K562 (cell line): ENCODE results near the gene CD300H. TPM values are rescaled to one million over a fixed set of nuclear protein-coding genes. Genes with fewer than 3 reads are reported as not detected.
A peak's percentile ranks its signal among the peaks of the same experiment; 100 is the strongest.

Experiments
- ATAC-seq: fragments of 200-7000 bp; cut with Tn5 transposase; 3 replicates; pipeline ENCODE4 v1.9.1; 2020; ENCODE audit warnings: moderate library complexity
- BruUV-seq: library from RNA; stranded (reverse); fragments of 400-500 nt; replicated peaks from 2 replicates; lab custom pipeline; 2021; lab: Mats Ljungman, UMichigan
- CTCF ChIA-PET: fragments of 300-600 bp; formaldehyde crosslinking; extraction: SDS; loops from one replicate; lab custom pipeline; 2021; ENCODE audit warnings: low intra/inter-chr PET ratio; lab: Yijun Ruan, JAX
- POLR2A ChIA-PET: fragments of 300-600, 350-650 bp; sonication (Branson Sonifier 250); formaldehyde crosslinking; extraction: SDS; loops from one replicate; lab custom pipeline; 2021; ENCODE audit warnings: antibody characterized with exemption, inconsistent platforms; lab: Yijun Ruan, JAX
- DNase-seq, 4 experiments: peaks; one replicate each; pipeline versions ENCODE4 v3.0.0 to v3.0.0-alpha.2; 2011 to 2018; ENCODE audit warnings: low spot score in 3 of 4, mixed read lengths in 3 of 4; ENCODE audit errors: extremely low read depth in 1 of 4
- FAIRE-seq: peaks from 2 replicates; lab custom pipeline; 2011; peaks lifted over from hg19 to GRCh38; lab: Jason Lieb, UNC
- H2AFZ ChIP-seq: 2 replicates; pipeline ENCODE4 v1.6.0; 2011; ENCODE audit warnings: low read depth, low read length, control low read depth, inconsistent platforms
- H3K27ac ChIP-seq: fragments of 200-600 bp; 3 replicates; pipeline ENCODE4 v1.8.0; 2011; ENCODE audit warnings: low read depth, mild to moderate bottlenecking, control low read depth, inconsistent platforms, low read length, moderate library complexity, mixed read lengths; ENCODE audit errors: extremely low read depth
- H3K27me3 ChIP-seq, 2 experiments: fragments of 300-600 bp in 1 of 2; 2 replicates in 1 of 2; 3 replicates in 1 of 2; pipeline versions ENCODE4 v1.6.0 to v1.8.0; 2011; ENCODE audit warnings: inconsistent platforms in 2 of 2, low read length in 2 of 2, mild to moderate bottlenecking in 1 of 2, mixed read lengths in 1 of 2, moderate library complexity in 1 of 2; ENCODE audit not compliant: control insufficient read depth in 2 of 2, insufficient read depth in 2 of 2
- H3K36me3 ChIP-seq: fragments of 300-600 bp; 3 replicates; pipeline ENCODE4 v1.8.0; 2011; ENCODE audit warnings: mild to moderate bottlenecking, low read length, inconsistent platforms; ENCODE audit not compliant: control insufficient read depth, insufficient read depth
- H3K4me1 ChIP-seq, 2 experiments: fragments of 200-600 bp in 1 of 2; replicated peaks in 1 of 2; 2 replicates in 1 of 2; 3 replicates in 1 of 2; pipeline versions ENCODE4 v1.5.1 to v1.8.0; 2011; ENCODE audit warnings: inconsistent platforms in 2 of 2, low read length in 2 of 2, mild to moderate bottlenecking in 1 of 2, mixed read lengths in 1 of 2, moderate library complexity in 1 of 2; ENCODE audit not compliant: control insufficient read depth in 2 of 2, insufficient read depth in 2 of 2
- H3K4me2 ChIP-seq: 2 replicates; pipeline ENCODE4 v1.6.1; 2011; ENCODE audit warnings: low read length, control low read depth, inconsistent platforms, mixed read lengths; ENCODE audit not compliant: insufficient read depth
- H3K4me3 ChIP-seq: fragments of 200-600 bp; sonication (generic), shearing (Covaris generic); 2 replicates; pipeline ENCODE4 v1.5.1; 2016; ENCODE audit warnings: control low read depth, inconsistent platforms
- H3K79me2 ChIP-seq: fragments of 200-600 bp; 3 replicates; pipeline ENCODE4 v1.8.0; 2011; ENCODE audit warnings: low read length, inconsistent platforms; ENCODE audit not compliant: control insufficient read depth, insufficient read depth
- H3K9ac ChIP-seq, 2 experiments: 2 replicates each; pipeline versions ENCODE4 v1.6.0 to v1.6.1; 2011; ENCODE audit warnings: low read depth in 2 of 2, low read length in 2 of 2, control low read depth in 1 of 2, inconsistent platforms in 1 of 2, mild to moderate bottlenecking in 1 of 2, mixed read lengths in 1 of 2; ENCODE audit not compliant: insufficient read depth in 1 of 2
- H3K9me1 ChIP-seq: one replicate; pipeline ENCODE4 v1.6.0; 2011; ENCODE audit warnings: inconsistent platforms, mild to moderate bottlenecking, low read length, moderate library complexity; ENCODE audit not compliant: control insufficient read depth, insufficient read depth
- H3K9me3 ChIP-seq: replicated peaks from 2 replicates; pipeline ENCODE4 v1.5.1; 2011; ENCODE audit warnings: low read depth, low read length, inconsistent platforms; ENCODE audit not compliant: control insufficient read depth, insufficient read depth
- H4K20me1 ChIP-seq: replicated peaks from 2 replicates; pipeline ENCODE4 v1.6.1; 2011; ENCODE audit warnings: low read length, inconsistent platforms, mixed read lengths; ENCODE audit not compliant: control insufficient read depth, insufficient read depth
- AFF1 ChIP-seq, 2 experiments: fragments of 450-650 bp; IDR thresholded peaks; 2 replicates each; pipeline ENCODE4 v1.6.1; 2018; ENCODE audit warnings: mild to moderate bottlenecking in 2 of 2, low read depth in 1 of 2; ENCODE audit not compliant: partially characterized antibody in 2 of 2
- EHMT2 ChIP-seq: fragments of 450-650 bp; IDR thresholded peaks from 2 replicates; pipeline ENCODE4 v1.6.1; 2018; ENCODE audit warnings: antibody characterized with exemption
- GTF2A2 ChIP-seq: IDR thresholded peaks from 2 replicates; pipeline ENCODE4 v1.6.1; 2016; ENCODE audit warnings: mild to moderate bottlenecking, missing genetic modification characterization, missing compliant biosample characterization
- MIER1 ChIP-seq: fragments of 450-650 bp; IDR thresholded peaks from 2 replicates; pipeline ENCODE4 v1.6.1; 2016; ENCODE audit warnings: antibody characterized with exemption, mild to moderate bottlenecking, low read depth
- REST ChIP-seq, 2 experiments: fragments of 450-650 bp; formaldehyde crosslinking in 1 of 2; IDR thresholded peaks; 2 replicates each; pipeline versions ENCODE4 v1.4.0 to v1.6.1; 2014 to 2020; ENCODE audit warnings: mild to moderate bottlenecking in 2 of 2, borderline replicate concordance in 1 of 2, low read depth in 1 of 2
- ZNF274 ChIP-seq: IDR thresholded peaks from 2 replicates; pipeline ENCODE4 v1.6.1; 2011; ENCODE audit warnings: low read depth, mild to moderate bottlenecking, low read length, moderate library complexity, borderline replicate concordance
- WGBS: fragments of 100-300 bp; shearing (Covaris generic); methylation state at CpG from one replicate; pipeline ENCODE4 v1.1.6; 2016; ENCODE audit warnings: low coverage, mixed read lengths; ENCODE audit not compliant: insufficient coverage; ENCODE audit errors: missing lambda C conversion rate; 5-methylcytosine and 5-hydroxymethylcytosine counted together
- in situ Hi-C: fragments of 300-500 bp; cut with MboI; formaldehyde crosslinking; loops from 4 replicates; pipeline ENCODE4 v1.15.0; 2018; ENCODE audit warnings: inconsistent platforms, mixed read lengths
- intact Hi-C: fragments of 100-400 bp; cut with micrococcal nuclease; formaldehyde crosslinking; loops from 2 replicates; pipeline ENCODE4 v1.14.2; 2022
- polyA plus RNA-seq, 8 experiments: library from polyadenylated mRNA; depleted of rRNA in 4 of 8; stranded (reverse) in 5 of 8; unstranded in 3 of 8; fragments of >200 nt; fragmentation: Nextera tagmentation in 2 of 8; fragmentation: Illumina TruSeq in 1 of 8; extraction: Ambion mirVana in 2 of 8; extraction: Trizol in 1 of 8; gene quantifications; 2 replicates each; pipeline versions ENCODE4 v1.2.1 to v1.2.3, GENCODE V29; 2011 to 2014; ENCODE audit warnings: inconsistent platforms in 1 of 8, missing spikeins in 1 of 8
- total RNA-seq, 7 experiments: library from RNA; depleted of rRNA in 6 of 7; stranded (reverse); fragments of >200 nt in 6 of 7; fragmentation: Illumina TruSeq in 2 of 7; extraction: Trizol in 2 of 7; gene quantifications; 2 replicates each; pipeline versions ENCODE4 v1.2.1 to v1.2.3, GENCODE V29; 2011 to 2021; ENCODE audit warnings: low replicate concordance in 1 of 7
- TF ChIP-seq, protein P1 (sequence below): fragments of 250-450 bp; sonication (Bioruptor Pico); IDR thresholded peaks from 2 replicates; pipeline ENCODE4 v1.4.0; 2020; ENCODE audit warnings: borderline replicate concordance

The CD300H gene
- total and polyA plus RNA-seq, 9 of the 15 experiments (the other 6 are each of a cell fraction or from before 2014, with no cell fraction given) = not detected

DNA sequence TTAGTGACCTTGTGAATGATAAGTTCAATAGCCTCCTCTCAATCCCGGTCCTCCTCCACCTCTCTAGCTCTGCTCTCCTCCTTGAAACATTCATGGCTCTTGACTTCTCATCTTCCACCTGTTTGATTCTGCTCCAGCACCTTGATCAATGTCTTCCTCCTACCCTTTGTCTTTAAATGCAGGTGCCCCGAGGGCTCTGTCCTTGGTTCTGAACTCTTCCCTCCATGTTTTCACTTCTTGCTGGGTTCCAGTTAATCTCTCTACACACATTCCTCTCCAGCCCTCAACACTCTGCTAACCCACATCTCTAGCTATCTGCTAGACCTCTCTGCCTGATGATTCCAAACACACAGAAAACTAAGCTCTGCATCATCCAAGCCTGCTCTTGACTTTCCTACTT, 42.8 kb upstream of the CD300H start:
- no TSS peak for BruUV-seq
- CTCF ChIA-PET = no interaction called here
- FAIRE-seq = no peak
- TF ChIP-seq REST (IDR thresholded peaks at IDR 0.05; ENCODE audit: borderline replicate concordance) (peak; percentile 95), REST (CRISPR knock-in tag; IDR thresholded peaks at IDR 0.05; ENCODE audit: low read depth) (peak; percentile 83), ZNF274 (no peak), MIER1 (peak; percentile 89), EHMT2 (peak; percentile 97), AFF1 (IDR thresholded peaks at IDR 0.05; ENCODE audit: low read depth in 1 of 2, partially characterized antibody in 2 of 2) (peak in 1 of 2 experiments; percentile 54), GTF2A2 (tag) (no peak)
- TF ChIP-seq, protein P1, sequence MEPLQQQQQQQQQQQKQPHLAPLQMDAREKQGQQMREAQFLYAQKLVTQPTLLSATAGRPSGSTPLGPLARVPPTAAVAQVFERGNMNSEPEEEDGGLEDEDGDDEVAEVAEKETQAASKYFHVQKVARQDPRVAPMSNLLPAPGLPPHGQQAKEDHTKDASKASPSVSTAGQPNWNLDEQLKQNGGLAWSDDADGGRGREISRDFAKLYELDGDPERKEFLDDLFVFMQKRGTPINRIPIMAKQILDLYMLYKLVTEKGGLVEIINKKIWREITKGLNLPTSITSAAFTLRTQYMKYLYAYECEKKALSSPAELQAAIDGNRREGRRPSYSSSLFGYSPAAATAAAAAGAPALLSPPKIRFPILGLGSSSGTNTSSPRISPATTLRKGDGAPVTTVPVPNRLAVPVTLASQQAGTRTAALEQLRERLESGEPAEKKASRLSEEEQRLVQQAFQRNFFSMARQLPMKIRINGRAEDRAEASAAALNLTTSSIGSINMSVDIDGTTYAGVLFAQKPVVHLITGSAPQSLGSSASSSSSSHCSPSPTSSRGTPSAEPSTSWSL (CRISPR knock-in tag) = no peak

More for the DNA sequence above, 42.8 kb upstream of the CD300H start:
- WGBS = 0% methylated on average over 2 of the region's 2 CpGs
- H3K9me3 ChIP-seq = no peaks in the 10 kb centered on the region
- intact Hi-C loops = no loop called here
- H3K27ac ChIP-seq = no peak overlapping the region
- peaks cover 5 to 37% of the 10 kb centered on the region in 2 experiments; a peak in 3 of 5 replicates for H3K27me3 ChIP-seq
- H3K36me3 ChIP-seq = no peaks in the 10 kb centered on the region
- no peak overlapping the region for H2AFZ ChIP-seq
- peaks cover 4% of the 10 kb centered on the region; the same call in 1 of the 2 replicates for H4K20me1 ChIP-seq
- POLR2A ChIA-PET = interaction anchor here (0.8 kb wide), 1 partner anchor 23 kb away, joined by 3 read pairs; no protein-coding TSS in a partner anchor
- no peak overlapping the region for H3K4me2 ChIP-seq
- peak in 1 of 4 experiments; percentile 6 for DNase-seq
- no peak overlapping the region for H3K9ac ChIP-seq
- H3K9me1 ChIP-seq = no peaks in the 10 kb centered on the region
- H3K4me3 ChIP-seq = no peak overlapping the region
- no peaks in the 10 kb centered on the region for H3K4me1 ChIP-seq
- in situ Hi-C loops = no loop called here
- H3K79me2 ChIP-seq = no peaks in the 10 kb centered on the region
- ATAC-seq = no peak
